ENCODE results near the gene PBX4. TPM values are rescaled to one million over a fixed set of nuclear protein-coding genes. Genes with fewer than 3 reads are reported as not detected.

Gene PBX4
- total and polyA plus RNA-seq, 2 of the 8 experiments (the other 6 are each of a cell fraction or from before 2014, with no cell fraction given), result 3.4 to 3.8 TPM

- peak; percentile 52 for TF ChIP-seq MAX (IDR thresholded peaks at IDR 0.05)
Observed at GRCh38 chr19:19552798-19553197, 65.7 kb downstream of the PBX4 start (continued).
